ENCODE data around the gene HNF4A.

HNF4A gene

GRCh38 chr20:44412402-44413144 is 57.1 kb downstream of the HNF4A start:
- TF ChIP-seq RAD21 (IDR thresholded peaks at IDR 0.05; ENCODE audit: low read depth) (no peak), FOXM1 (IDR thresholded peaks at IDR 0.05; ENCODE audit: borderline replicate concordance, low read depth) (no peak), TAF1 (IDR thresholded peaks at IDR 0.05; ENCODE audit: low read depth) (no peak), MAX (IDR thresholded peaks at IDR 0.05) (no peak), ZBTB7A (IDR thresholded peaks at IDR 0.05; ENCODE audit: low read depth) (no peak), YY1 (IDR thresholded peaks at IDR 0.05; ENCODE audit: low read depth) (no peak), CEBPB (IDR thresholded peaks at IDR 0.05) (no peak), TEAD4 (IDR thresholded peaks at IDR 0.05) (no peak), TCF12 (IDR thresholded peaks at IDR 0.05; ENCODE audit: low read depth) (no peak), EP300 (IDR thresholded peaks at IDR 0.05; ENCODE audit: borderline replicate concordance) (no peak), EGR1 (IDR thresholded peaks at IDR 0.05) (no peak), NFIC (IDR thresholded peaks at IDR 0.05) (no peak), CREB1 (IDR thresholded peaks at IDR 0.05; ENCODE audit: low read depth) (no peak)
- TF ChIP-seq, protein P1, sequence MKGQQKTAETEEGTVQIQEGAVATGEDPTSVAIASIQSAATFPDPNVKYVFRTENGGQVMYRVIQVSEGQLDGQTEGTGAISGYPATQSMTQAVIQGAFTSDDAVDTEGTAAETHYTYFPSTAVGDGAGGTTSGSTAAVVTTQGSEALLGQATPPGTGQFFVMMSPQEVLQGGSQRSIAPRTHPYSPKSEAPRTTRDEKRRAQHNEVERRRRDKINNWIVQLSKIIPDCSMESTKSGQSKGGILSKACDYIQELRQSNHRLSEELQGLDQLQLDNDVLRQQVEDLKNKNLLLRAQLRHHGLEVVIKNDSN (IDR thresholded peaks at IDR 0.05), result no peak
- TF ChIP-seq, protein P2, sequence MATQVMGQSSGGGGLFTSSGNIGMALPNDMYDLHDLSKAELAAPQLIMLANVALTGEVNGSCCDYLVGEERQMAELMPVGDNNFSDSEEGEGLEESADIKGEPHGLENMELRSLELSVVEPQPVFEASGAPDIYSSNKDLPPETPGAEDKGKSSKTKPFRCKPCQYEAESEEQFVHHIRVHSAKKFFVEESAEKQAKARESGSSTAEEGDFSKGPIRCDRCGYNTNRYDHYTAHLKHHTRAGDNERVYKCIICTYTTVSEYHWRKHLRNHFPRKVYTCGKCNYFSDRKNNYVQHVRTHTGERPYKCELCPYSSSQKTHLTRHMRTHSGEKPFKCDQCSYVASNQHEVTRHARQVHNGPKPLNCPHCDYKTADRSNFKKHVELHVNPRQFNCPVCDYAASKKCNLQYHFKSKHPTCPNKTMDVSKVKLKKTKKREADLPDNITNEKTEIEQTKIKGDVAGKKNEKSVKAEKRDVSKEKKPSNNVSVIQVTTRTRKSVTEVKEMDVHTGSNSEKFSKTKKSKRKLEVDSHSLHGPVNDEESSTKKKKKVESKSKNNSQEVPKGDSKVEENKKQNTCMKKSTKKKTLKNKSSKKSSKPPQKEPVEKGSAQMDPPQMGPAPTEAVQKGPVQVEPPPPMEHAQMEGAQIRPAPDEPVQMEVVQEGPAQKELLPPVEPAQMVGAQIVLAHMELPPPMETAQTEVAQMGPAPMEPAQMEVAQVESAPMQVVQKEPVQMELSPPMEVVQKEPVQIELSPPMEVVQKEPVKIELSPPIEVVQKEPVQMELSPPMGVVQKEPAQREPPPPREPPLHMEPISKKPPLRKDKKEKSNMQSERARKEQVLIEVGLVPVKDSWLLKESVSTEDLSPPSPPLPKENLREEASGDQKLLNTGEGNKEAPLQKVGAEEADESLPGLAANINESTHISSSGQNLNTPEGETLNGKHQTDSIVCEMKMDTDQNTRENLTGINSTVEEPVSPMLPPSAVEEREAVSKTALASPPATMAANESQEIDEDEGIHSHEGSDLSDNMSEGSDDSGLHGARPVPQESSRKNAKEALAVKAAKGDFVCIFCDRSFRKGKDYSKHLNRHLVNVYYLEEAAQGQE (IDR thresholded peaks at IDR 0.05; ENCODE audit: low read depth), result no peak

- TF ChIP-seq, protein P2 (IDR thresholded peaks at IDR 0.05; ENCODE audit: low read depth), result no peak
- TF ChIP-seq CEBPB (IDR thresholded peaks at IDR 0.05), result no peak
- TF ChIP-seq NFIC (IDR thresholded peaks at IDR 0.05), result no peak
- TF ChIP-seq EP300 (IDR thresholded peaks at IDR 0.05; ENCODE audit: borderline replicate concordance), result no peak
- no peak for TF ChIP-seq FOXM1 (IDR thresholded peaks at IDR 0.05; ENCODE audit: borderline replicate concordance, low read depth)
- TF ChIP-seq CREB1 (IDR thresholded peaks at IDR 0.05; ENCODE audit: low read depth), result no peak
- no peak for TF ChIP-seq TCF12 (IDR thresholded peaks at IDR 0.05; ENCODE audit: low read depth)
- TF ChIP-seq YY1 (IDR thresholded peaks at IDR 0.05; ENCODE audit: low read depth), result no peak
- TF ChIP-seq TEAD4 (IDR thresholded peaks at IDR 0.05), result no peak
- no peak for TF ChIP-seq MAX (IDR thresholded peaks at IDR 0.05)
- TF ChIP-seq EGR1 (IDR thresholded peaks at IDR 0.05), result no peak
These were observed 58.3 kb downstream of the HNF4A start for GRCh38 chr20:44413575-44414345.

DNA sequence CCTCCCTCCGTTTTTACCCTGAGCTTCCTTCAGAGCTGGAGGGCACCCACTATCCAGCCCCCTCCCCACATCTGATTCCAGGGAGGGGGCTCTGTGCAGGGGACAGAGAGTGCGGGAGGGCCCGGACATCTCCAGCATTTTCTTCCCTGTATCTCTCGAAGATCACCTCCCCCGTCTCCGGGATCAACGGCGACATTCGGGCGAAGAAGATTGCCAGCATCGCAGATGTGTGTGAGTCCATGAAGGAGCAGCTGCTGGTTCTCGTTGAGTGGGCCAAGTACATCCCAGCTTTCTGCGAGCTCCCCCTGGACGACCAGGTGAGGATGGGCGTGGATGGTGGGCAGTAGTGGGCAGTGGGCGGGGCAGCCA is 58.8 kb downstream of the HNF4A start:
- no peak for TF ChIP-seq TCF12 (IDR thresholded peaks at IDR 0.05; ENCODE audit: low read depth)
- no peak for TF ChIP-seq TAF1 (IDR thresholded peaks at IDR 0.05; ENCODE audit: low read depth)
- no peak for TF ChIP-seq MAX (IDR thresholded peaks at IDR 0.05)
- TF ChIP-seq FOXM1 (IDR thresholded peaks at IDR 0.05; ENCODE audit: borderline replicate concordance, low read depth), result no peak
- no peak for TF ChIP-seq CREB1 (IDR thresholded peaks at IDR 0.05; ENCODE audit: low read depth)
- TF ChIP-seq TEAD4 (IDR thresholded peaks at IDR 0.05), result no peak
- no peak for TF ChIP-seq YY1 (IDR thresholded peaks at IDR 0.05; ENCODE audit: low read depth)
- TF ChIP-seq EGR1 (IDR thresholded peaks at IDR 0.05), result no peak
- TF ChIP-seq, protein P2 (IDR thresholded peaks at IDR 0.05; ENCODE audit: low read depth), result no peak
- TF ChIP-seq, protein P1 (IDR thresholded peaks at IDR 0.05), result no peak

Data from Ishikawa (cell line).